CD4-positive, alpha-beta memory T cell (primary cell): ENCODE results near the gene WDR49. TPM values are rescaled to one million over a fixed set of nuclear protein-coding genes. Genes with fewer than 3 reads are reported as not detected.
A peak's percentile ranks its signal among the peaks of the same experiment; 100 is the strongest.

Experiments
- CTCF ChIA-PET: fragments of 350-600 bp; sonication (Branson Sonifier 250); formaldehyde crosslinking; loops from one replicate; lab custom pipeline; 2021; ENCODE audit warnings: inconsistent platforms; ENCODE audit not compliant: partially characterized antibody; lab: Charles Lee
- POLR2A ChIA-PET: fragments of 350-600 bp; sonication (Branson Sonifier 250); formaldehyde crosslinking; loops from one replicate; lab custom pipeline; 2021; ENCODE audit not compliant: partially characterized antibody; lab: Charles Lee
- DNase-seq, 5 donors: peaks; one replicate each; pipeline versions ENCODE4 v3.0.0 to v3.0.0-alpha.2; 2020 to 2022; ENCODE audit warnings: mixed read lengths in 1 of 5
- H3K27ac ChIP-seq: one replicate; pipeline ENCODE4 v1.7.0; 2013; ENCODE audit warnings: low read depth, low read length
- H3K27me3 ChIP-seq: 2 replicates; pipeline ENCODE4 v1.7.0; 2013; ENCODE audit warnings: mild to moderate bottlenecking, low read length, moderate library complexity; ENCODE audit not compliant: insufficient read depth
- H3K36me3 ChIP-seq: 2 replicates; pipeline ENCODE4 v1.7.0; 2013; ENCODE audit warnings: mild to moderate bottlenecking, low read length, moderate library complexity; ENCODE audit not compliant: insufficient read depth
- H3K4me1 ChIP-seq: 2 replicates; pipeline ENCODE4 v1.7.0; 2013; ENCODE audit warnings: mild to moderate bottlenecking, low read length, moderate library complexity; ENCODE audit not compliant: insufficient read depth
- H3K4me3 ChIP-seq, 2 donors: one replicate each; pipeline ENCODE4 v1.7.0; 2013; ENCODE audit warnings: low read length in 2 of 2, mild to moderate bottlenecking in 1 of 2
- H3K9me3 ChIP-seq, 2 donors: one replicate each; pipeline ENCODE4 v1.7.0; 2013; ENCODE audit warnings: low read length in 2 of 2, control low read depth in 1 of 2; ENCODE audit not compliant: control insufficient read depth in 1 of 2
- H3K27ac Mint-ChIP-seq, 7 donors: one replicate each; pipeline ENCODE4 v1.8.0; 2020 to 2021; ENCODE audit warnings: mixed read lengths in 7 of 7, mild to moderate bottlenecking in 6 of 7, inconsistent platforms in 3 of 7, moderate library complexity in 3 of 7
- H3K27me3 Mint-ChIP-seq, 2 donors: one replicate each; pipeline ENCODE4 v1.8.0; 2020 to 2021; ENCODE audit warnings: mixed read lengths in 2 of 2
- H3K36me3 Mint-ChIP-seq, 2 donors: one replicate each; pipeline ENCODE4 v1.8.0; 2020 to 2021; ENCODE audit warnings: mixed read lengths in 2 of 2, inconsistent platforms in 1 of 2, mild to moderate bottlenecking in 1 of 2
- H3K4me1 Mint-ChIP-seq, 4 donors: one replicate each; pipeline ENCODE4 v1.8.0; 2020 to 2021; ENCODE audit warnings: mixed read lengths in 4 of 4, mild to moderate bottlenecking in 1 of 4
- H3K4me3 Mint-ChIP-seq, 8 donors: one replicate each; pipeline ENCODE4 v1.8.0; 2020 to 2021; ENCODE audit warnings: mixed read lengths in 8 of 8, mild to moderate bottlenecking in 7 of 8, moderate library complexity in 6 of 8, inconsistent platforms in 3 of 8
- H3K9me3 Mint-ChIP-seq, 8 donors: one replicate each; pipeline ENCODE4 v1.8.0; 2020 to 2021; ENCODE audit warnings: mixed read lengths in 8 of 8, mild to moderate bottlenecking in 5 of 8, inconsistent platforms in 3 of 8, moderate library complexity in 1 of 8
- intact Hi-C: fragments of 100-400 bp; cut with micrococcal nuclease; formaldehyde crosslinking; loops from one replicate; pipeline ENCODE4 v1.15.1; 2023
- polyA plus RNA-seq, 2 donors: library from polyadenylated mRNA; unstranded; fragments of 300-500 nt; fragmentation: Illumina TruSeq; gene quantifications; one replicate each; pipeline ENCODE4 v1.2.3, GENCODE V29; 2021
- total RNA-seq, 2 experiments: library from RNA; stranded (reverse); gene quantifications; one replicate each; pipeline ENCODE4 v1.2.3, GENCODE V29; 2021

WDR49 gene
- total and polyA plus RNA-seq, 4 experiments from 2014 or later, result 0.53 TPM; not detected in 3

- Histone ChIP-seq H3K4me3 (no peak overlapping the region), H3K36me3 (no peaks in the 10 kb centered on the region), H3K4me1 (no peaks in the 10 kb centered on the region), H3K9me3 (no peaks in the 10 kb centered on the region), H3K27ac (no peak overlapping the region), H3K27me3 (no peaks in the 10 kb centered on the region)
- intact Hi-C loops, result no loop called here
- H3K36me3 Mint-ChIP-seq, result no peaks in the 10 kb centered on the region
- peaks cover 0 to 4% of the 10 kb centered on the region in 2 donors for H3K27me3 Mint-ChIP-seq
- H3K4me3 Mint-ChIP-seq, result no peak overlapping the region
- H3K9me3 Mint-ChIP-seq, result peaks cover 0 to 6% (median 0%) of the 10 kb centered on the region in 8 donors
- ChIA-PET CTCF (no interaction called here), POLR2A (no interaction called here)
- H3K27ac Mint-ChIP-seq, result no peak overlapping the region
- H3K4me1 Mint-ChIP-seq, result no peaks in the 10 kb centered on the region
- no peak for DNase-seq
These were observed 51.7 kb downstream of the WDR49 start for GRCh38 chr3:167602041-167602440.

- POLR2A ChIA-PET, result no interaction called here
- DNase-seq, result no peak
- H3K9me3 Mint-ChIP-seq, result peaks cover 0 to 7% (median 2%) of the 10 kb centered on the region in 8 donors
- no peak overlapping the region for H3K27ac Mint-ChIP-seq
- no peak overlapping the region for H3K4me3 ChIP-seq
- H3K27me3 ChIP-seq, result no peaks in the 10 kb centered on the region
- no peaks in the 10 kb centered on the region for H3K9me3 ChIP-seq
- peaks cover 0 to 1% (median 0%) of the 10 kb centered on the region in 4 donors for H3K4me1 Mint-ChIP-seq
- CTCF ChIA-PET, result no interaction called here
- no peaks in the 10 kb centered on the region for H3K27me3 Mint-ChIP-seq
- H3K4me1 ChIP-seq, result no peaks in the 10 kb centered on the region
- no peaks in the 10 kb centered on the region for H3K36me3 ChIP-seq
- H3K4me3 Mint-ChIP-seq, result no peak overlapping the region
- H3K36me3 Mint-ChIP-seq, result no peaks in the 10 kb centered on the region
- intact Hi-C loops, result no loop called here
- H3K27ac ChIP-seq, result no peak overlapping the region
These were observed 66.1 kb downstream of the WDR49 start for GRCh38 chr3:167587651-167588050.

- Histone ChIP-seq H3K4me3 (no peak overlapping the region), H3K4me1 (no peaks in the 10 kb centered on the region), H3K27me3 (no peaks in the 10 kb centered on the region), H3K9me3 (no peaks in the 10 kb centered on the region), H3K27ac (no peak overlapping the region), H3K36me3 (no peaks in the 10 kb centered on the region)
- POLR2A ChIA-PET, result no interaction called here
- CTCF ChIA-PET, result no interaction called here
- H3K9me3 Mint-ChIP-seq, result no peaks in the 10 kb centered on the region
- no peak overlapping the region for H3K4me3 Mint-ChIP-seq
- H3K36me3 Mint-ChIP-seq, result no peaks in the 10 kb centered on the region
- no peak overlapping the region for H3K27ac Mint-ChIP-seq
- peaks cover 0 to 2% of the 10 kb centered on the region in 2 donors for H3K27me3 Mint-ChIP-seq
- DNase-seq, result no peak
- no peaks in the 10 kb centered on the region for H3K4me1 Mint-ChIP-seq
- intact Hi-C loops, result no loop called here
These were observed 78.6 kb downstream of the WDR49 start for GRCh38 chr3:167575000-167575600.

DNA sequence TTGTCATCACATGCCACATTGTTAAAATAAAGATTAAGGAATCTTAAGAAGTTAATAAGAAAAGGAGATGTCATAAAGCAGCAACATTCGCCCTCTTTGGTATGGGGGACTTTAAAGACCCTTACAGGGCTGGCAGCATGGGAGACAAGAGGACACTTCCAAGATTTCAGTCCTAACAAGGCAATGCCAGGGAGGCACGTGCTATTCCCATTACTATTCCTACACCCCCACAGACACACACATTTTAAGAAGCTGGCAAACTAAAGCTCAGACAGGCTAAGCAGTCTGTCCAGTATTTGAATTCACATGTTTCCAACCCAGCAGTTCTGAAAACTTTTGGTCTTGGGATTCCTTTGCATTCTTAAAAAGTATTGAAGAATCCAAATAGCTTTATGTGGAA lies 80.8 kb downstream of the WDR49 start:
- ChIA-PET POLR2A (no interaction called here), CTCF (interaction anchor here (1.1 kb wide), 1 partner anchor 13 kb away, joined by 3 read pairs; no protein-coding TSS in a partner anchor)
- Histone ChIP-seq H3K9me3 (no peaks in the 10 kb centered on the region), H3K27me3 (no peaks in the 10 kb centered on the region), H3K4me3 (no peak overlapping the region), H3K4me1 (no peaks in the 10 kb centered on the region), H3K27ac (no peak overlapping the region), H3K36me3 (no peaks in the 10 kb centered on the region)
- Mint-ChIP-seq H3K27me3 (peaks cover 0 to 2% of the 10 kb centered on the region in 2 donors), H3K9me3 (no peaks in the 10 kb centered on the region), H3K4me3 (no peak overlapping the region), H3K36me3 (no peaks in the 10 kb centered on the region), H3K4me1 (no peaks in the 10 kb centered on the region), H3K27ac (no peak overlapping the region)
- DNase-seq, result no peak
- intact Hi-C loops, result no loop called here

DNA sequence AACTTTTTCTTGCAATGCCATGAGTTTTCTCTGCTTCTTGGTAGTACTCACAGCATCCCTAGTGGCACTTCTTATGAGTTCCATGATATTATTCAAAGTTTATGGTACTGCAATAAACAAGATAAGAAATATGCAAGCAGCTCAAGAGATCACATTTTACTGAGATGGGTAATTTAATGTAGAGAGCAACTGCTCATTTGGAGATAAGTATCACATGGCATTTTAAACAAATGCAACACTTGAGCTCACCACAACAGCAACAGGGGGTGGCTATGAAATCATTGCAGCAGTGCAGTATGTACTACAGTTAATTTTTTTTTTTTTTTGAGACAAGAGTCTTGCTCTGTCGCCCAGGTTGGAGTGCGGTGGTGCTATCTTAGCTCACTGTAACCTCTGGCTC lies 85.1 kb downstream of the WDR49 start:
- DNase-seq, result no peak
- H3K27me3 Mint-ChIP-seq, result peaks cover 0 to 2% of the 10 kb centered on the region in 2 donors
- ChIA-PET CTCF (no interaction called here), POLR2A (no interaction called here)
- Histone ChIP-seq H3K9me3 (no peaks in the 10 kb centered on the region), H3K36me3 (no peaks in the 10 kb centered on the region), H3K27me3 (no peaks in the 10 kb centered on the region), H3K27ac (no peak overlapping the region), H3K4me1 (no peaks in the 10 kb centered on the region), H3K4me3 (no peak overlapping the region)
- H3K9me3 Mint-ChIP-seq, result peaks cover 0 to 3% (median 0%) of the 10 kb centered on the region in 8 donors
- no peak overlapping the region for H3K27ac Mint-ChIP-seq
- intact Hi-C loops, result no loop called here
- no peaks in the 10 kb centered on the region for H3K4me1 Mint-ChIP-seq
- no peaks in the 10 kb centered on the region for H3K36me3 Mint-ChIP-seq
- no peak overlapping the region for H3K4me3 Mint-ChIP-seq

DNA sequence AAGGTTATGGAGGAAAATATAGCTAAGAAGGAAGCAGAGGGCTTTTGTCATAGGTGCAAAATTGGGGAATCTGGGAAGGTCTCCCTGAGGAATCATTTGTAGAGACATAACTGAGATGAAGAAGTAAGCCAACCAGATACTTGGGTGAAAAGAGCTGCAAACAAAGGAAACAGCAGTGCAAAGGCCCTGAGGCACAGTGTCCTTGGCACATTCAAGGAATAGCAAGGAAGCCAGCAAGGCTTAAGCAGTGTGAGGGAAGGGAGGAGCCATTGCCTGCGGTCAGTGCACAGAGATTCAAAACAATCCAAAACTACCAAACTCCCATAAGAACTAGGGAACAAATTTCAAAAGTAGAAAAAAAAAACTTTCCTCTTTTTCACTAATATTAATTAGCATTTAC lies 88.3 kb downstream of the WDR49 start:
- Mint-ChIP-seq H3K4me1 (no peaks in the 10 kb centered on the region), H3K27me3 (no peaks in the 10 kb centered on the region), H3K9me3 (peaks cover 0 to 3% (median under 1%) of the 10 kb centered on the region in 8 donors), H3K27ac (peak overlapping the region in 1 of 7 donors; percentile 67), H3K4me3 (no peak overlapping the region), H3K36me3 (no peaks in the 10 kb centered on the region)
- DNase-seq, result no peak
- intact Hi-C loops, result no loop called here
- ChIA-PET CTCF (no interaction called here), POLR2A (no interaction called here)
- H3K4me1 ChIP-seq, result no peaks in the 10 kb centered on the region
- no peaks in the 10 kb centered on the region for H3K27me3 ChIP-seq
- no peak overlapping the region for H3K27ac ChIP-seq
- no peaks in the 10 kb centered on the region for H3K9me3 ChIP-seq
- no peak overlapping the region for H3K4me3 ChIP-seq
- no peaks in the 10 kb centered on the region for H3K36me3 ChIP-seq

GRCh38 chr3:167564612-167565011 lies 89.1 kb downstream of the WDR49 start:
- ChIA-PET POLR2A (no interaction called here), CTCF (no interaction called here)
- Mint-ChIP-seq H3K4me1 (no peaks in the 10 kb centered on the region), H3K27ac (no peak overlapping the region), H3K36me3 (no peaks in the 10 kb centered on the region), H3K9me3 (peaks cover 0 to 3% (median under 1%) of the 10 kb centered on the region in 8 donors), H3K27me3 (no peaks in the 10 kb centered on the region), H3K4me3 (no peak overlapping the region)
- Histone ChIP-seq H3K4me1 (no peaks in the 10 kb centered on the region), H3K9me3 (no peaks in the 10 kb centered on the region), H3K4me3 (no peak overlapping the region), H3K27me3 (no peaks in the 10 kb centered on the region), H3K36me3 (no peaks in the 10 kb centered on the region), H3K27ac (no peak overlapping the region)
- intact Hi-C loops, result no loop called here
- no peak for DNase-seq
